GM13976 (cell line): Measurements from ENCODE around the gene RHOU.

Source experiments
- DNase-seq: peaks from one replicate; pipeline ENCODE4 v3.0.0; 2012; ENCODE audit warnings: low spot score
- CTCF ChIP-seq: IDR thresholded peaks from 2 replicates; pipeline ENCODE4 v1.5.1; 2012; ENCODE audit warnings: borderline replicate concordance, mild to moderate bottlenecking; ENCODE audit not compliant: insufficient read depth; ENCODE audit errors: extremely low read depth, missing control alignments, control extremely low read depth
- in situ Hi-C: fragments of 300-500 bp; cut with MboI; formaldehyde crosslinking; loops from one replicate; pipeline ENCODE4 v1.12.0; 2022; ENCODE audit warnings: low sequenced_read_pairs, mixed read lengths, inconsistent platforms; ENCODE audit not compliant: unreplicated experiment

Gene RHOU

DNA sequence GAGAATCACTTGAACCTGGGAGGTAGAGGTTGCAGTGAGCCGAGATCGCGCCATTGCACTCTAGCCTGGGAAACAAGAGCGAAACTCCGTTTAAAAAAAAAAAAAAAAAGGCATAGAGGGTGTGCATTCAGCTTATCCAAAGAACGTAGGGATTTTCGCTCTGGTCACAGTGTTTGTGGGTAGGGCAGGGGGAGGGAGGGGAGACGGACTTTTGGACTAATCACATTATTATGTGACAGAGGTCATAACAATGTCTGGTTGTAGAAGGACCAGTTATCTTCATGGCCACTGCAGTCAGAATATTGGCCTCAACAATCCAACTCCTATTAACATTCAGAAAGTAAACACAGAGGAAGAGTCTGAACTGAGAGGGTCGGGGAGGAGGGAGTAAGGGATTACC, 25.7 kb downstream of the RHOU start:
- DNase-seq, result no peak
- TF ChIP-seq CTCF, result no peak
- in situ Hi-C loops, result no loop called here

GRCh38 chr1:228763561-228763960, 28.3 kb downstream of the RHOU start:
- in situ Hi-C loops, result no loop called here
- no peak for DNase-seq
- no peak for TF ChIP-seq CTCF

DNA sequence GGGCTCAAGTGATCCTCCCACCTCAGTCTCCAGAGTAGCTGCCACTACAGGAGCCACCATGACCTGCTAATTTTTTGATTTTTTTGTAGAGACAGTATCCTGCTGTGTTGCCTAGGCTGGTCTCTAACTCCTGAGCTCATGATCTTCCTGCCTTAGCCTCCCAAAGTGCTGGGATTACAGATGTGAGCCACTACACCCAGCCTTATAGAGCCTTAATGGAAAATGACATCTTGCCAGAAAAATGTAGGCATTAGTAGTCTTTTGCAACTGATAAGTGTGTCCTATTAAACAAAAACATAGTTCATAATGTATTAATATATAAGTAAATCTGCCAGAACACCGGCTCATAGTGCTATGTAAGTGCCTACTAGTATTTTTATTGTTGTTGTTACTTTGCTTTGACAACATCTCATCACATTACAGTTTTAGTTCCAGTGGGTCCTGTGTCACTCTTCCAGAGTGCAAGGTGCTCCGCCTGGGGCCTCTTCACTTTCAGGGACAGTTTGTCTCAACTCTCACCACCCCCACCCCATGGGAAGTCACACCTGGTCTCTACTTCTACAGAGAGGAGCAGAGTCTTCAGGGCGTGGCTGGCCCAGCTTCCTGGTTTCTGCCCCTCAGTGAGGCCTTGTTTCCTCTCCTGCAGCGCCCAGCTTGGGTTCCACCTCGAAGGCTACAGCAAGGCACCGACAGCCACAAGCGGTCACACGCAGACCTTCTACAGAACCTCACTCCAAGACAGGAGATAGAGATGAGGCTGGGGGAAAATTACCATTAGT, 30.1 kb downstream of the RHOU start:
- in situ Hi-C loops, result no loop called here
- TF ChIP-seq CTCF, result no peak
- no peak for DNase-seq

DNA sequence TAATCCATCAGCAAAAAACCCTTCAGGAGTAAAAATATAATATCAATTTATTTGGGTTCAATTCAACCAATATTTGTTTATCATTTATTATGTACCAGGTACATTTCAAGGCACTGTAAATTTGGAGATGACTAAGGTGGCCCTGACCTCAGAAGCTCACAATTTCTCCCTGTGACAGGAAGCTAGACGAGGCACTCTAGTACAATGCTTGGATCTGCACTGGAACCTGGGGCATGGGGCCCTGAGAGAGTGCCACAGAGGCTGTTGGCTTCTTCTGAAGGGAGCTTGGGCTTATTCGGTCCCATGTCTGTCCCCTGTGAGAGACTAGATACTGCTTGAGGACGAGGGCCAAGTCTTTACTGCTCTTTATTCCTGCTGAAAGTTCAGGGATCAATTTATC, 31.5 kb downstream of the RHOU start:
- in situ Hi-C loops, result no loop called here

DNA sequence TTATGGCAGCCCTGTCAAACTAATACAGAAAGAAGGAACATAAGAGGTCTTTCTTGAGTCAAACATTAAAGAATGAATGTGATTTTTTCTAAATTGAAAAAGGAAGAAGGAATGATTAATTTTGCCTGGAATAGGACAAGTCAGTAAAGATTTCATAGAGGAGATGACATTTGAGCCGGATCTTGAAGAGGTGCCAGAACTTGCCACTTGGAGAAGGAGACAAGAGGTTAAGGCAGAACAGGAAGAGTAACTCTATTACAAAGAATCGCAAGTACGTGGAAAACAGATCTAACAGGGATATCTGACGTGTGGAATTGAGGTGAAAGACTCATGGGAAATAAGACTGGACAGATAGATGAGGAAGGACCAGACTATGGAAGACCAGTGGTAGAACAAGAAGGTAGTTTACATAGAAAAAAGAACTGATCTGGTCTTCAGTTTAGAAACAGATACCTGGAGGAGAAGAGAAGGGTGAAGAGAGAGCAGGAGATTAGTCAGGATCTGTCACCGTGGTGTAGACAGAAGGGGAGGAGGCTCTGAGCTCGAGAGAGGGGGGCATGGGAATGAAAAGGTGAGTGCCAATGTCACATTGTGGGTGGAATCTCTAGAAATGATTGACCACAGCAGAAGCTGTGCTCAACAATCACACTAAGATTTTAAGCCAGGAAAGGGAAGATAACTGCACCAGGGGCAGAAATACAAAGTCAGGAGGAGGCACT, 32.5 kb downstream of the RHOU start:
- TF ChIP-seq CTCF, result no peak
- DNase-seq, result no peak
- in situ Hi-C loops, result no loop called here

More for the DNA sequence above, 31.5 kb downstream of the RHOU start:
- TF ChIP-seq CTCF, result no peak
- DNase-seq, result no peak

GRCh38 chr1:228768355-228769000, 33.2 kb downstream of the RHOU start:
- no peak for TF ChIP-seq CTCF
- DNase-seq, result no peak
- in situ Hi-C loops, result no loop called here
